Measurements from ENCODE around the gene OPTC.
A peak's percentile ranks its signal among the peaks of the same experiment; 100 is the strongest.

Gene OPTC

DNA sequence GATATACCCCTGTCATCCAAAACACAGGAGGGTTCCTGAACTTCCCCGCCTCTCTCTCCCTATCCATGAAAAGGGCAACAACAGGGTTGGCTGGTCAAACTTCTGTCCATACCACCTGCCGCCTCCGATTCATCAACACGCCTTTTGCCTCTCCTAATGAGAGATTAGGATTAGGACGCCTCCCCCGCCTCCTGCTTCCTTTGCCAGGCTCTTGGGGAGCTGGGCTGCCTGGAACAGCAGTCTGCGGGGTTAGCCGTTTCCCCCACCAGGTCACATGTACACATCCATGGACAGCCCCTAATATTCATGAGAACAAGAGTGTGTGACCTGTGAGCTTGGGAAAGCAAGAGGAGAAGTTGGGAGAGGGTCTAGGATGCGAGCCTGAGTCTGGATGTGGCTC is 2.3 kb upstream of the OPTC start:
- no peak for DNase-seq (ENCODE audit: low read depth in 2 of 2)

DNA sequence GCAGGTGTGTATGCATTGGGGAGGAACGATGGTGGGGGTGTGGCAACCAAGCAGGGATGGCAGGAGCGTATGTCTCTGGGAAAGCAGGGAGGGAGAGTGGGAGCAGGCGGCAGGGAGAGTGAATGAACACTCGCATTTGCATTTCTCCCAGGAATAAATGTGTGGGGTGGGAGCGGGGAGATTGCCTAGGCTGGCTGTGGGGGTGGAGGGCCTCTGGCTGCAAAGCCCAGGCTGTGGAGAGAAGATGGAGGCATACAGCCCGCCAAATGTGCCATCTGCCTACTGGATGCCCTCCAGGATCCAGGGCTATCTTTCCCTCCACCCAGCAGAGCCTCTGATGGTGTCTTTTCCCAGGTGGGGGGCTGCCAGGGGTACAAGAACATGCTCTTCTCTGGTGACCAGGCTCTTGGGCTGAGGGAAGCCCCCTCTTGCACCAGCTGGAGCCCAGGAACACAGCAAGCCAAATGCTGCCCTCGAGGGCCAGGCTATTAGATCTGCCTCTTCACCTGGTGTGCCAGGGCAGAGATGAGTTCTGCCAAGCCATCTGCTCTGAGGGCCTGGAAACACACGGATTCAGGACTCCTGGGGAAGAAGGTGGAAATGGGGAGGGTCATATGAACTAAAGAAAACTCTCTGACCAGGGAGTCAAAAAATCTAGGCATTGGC is 1.7 kb upstream of the OPTC start:
- DNase-seq (ENCODE audit: low read depth in 2 of 2) = no peak

DNA sequence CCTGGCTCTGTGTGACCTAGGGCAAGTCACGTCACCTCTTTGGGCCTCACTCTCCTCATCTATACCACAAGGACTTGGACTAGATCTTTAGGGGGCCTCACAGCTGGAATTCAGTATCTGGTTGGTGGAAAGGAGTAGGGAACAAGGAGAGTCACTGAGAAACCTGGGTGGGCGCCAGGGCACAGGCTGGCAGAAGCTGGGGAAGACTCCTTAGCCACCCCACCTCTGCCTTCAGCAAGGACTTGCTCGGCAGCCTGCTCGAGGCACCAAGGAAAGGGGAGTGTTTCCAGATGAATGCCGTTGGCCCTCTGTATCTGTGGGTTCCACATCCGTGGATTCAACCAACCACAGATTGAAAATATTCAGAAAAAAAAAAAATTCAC is 1.2 kb upstream of the OPTC start:
- no peak for DNase-seq (ENCODE audit: low read depth in 2 of 2)

DNA sequence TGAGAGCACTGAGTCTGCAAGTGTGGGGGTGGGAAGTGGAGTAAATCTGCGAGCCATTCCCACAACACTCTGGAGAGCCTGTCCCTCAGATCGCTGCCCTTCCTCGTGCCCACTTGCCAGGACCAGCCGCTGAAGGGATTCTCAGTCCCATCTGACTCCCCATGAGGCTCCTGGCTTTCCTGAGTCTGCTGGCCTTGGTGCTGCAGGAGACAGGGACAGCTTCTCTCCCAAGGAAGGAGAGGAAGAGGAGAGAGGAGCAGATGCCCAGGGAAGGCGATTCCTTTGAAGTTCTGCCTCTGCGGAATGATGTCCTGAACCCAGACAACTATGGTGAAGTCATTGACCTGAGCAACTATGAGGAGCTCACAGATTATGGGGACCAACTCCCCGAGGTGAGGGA is 1.9 kb downstream of the OPTC start:
- no peak for DNase-seq (ENCODE audit: low read depth in 2 of 2)

DNA sequence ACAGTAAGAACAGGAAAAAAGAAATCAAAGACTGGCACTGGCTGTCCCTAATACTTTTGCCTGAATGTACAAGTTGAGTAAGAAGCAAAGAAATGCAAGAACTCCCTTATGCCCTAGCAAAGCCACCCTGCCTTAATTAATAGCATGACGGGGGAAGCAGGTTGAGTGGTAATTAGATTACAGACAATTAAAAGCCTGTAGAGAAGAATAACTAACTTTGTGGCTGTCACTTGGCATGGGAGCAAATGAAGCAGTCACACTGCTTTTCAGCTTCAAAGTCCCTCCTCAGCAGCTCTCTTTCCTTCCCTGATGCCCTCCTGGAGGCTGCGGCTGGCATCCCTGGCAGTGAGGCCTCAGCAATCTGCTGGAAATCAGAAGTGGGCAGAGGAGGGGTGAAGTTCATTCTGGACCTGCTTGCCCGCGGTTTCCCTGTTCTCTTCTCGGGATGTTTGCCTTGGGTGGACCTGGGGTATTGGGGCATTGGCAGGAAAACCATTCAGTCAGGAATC is 3.4 kb downstream of the OPTC start:
- no peak for DNase-seq (ENCODE audit: low read depth in 2 of 2)

DNA sequence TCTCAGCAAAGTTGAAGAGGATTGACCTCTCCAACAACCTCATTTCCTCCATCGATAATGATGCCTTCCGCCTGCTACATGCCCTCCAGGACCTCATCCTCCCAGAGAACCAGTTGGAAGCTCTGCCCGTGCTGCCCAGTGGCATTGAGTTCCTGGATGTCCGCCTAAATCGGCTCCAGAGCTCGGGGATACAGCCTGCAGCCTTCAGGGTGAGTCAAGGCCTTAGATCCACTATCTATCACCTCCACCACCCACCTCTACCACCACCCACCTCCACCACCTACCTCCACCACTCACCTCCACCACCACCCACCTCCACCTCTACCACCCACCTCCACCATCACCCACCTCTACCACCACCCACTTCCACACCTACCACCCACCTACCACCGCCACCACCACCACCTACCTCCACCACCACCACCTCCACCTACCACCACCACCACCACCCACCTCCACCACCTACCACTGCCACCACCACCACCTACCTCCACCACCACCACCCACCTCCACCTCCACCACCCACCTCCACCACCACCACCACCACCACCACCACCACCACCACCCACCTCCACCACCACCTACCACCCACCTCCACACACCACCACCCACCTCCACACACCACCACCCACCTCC is 5.8 kb downstream of the OPTC start:
- DNase-seq (ENCODE audit: low read depth in 2 of 2) = no peak

DNA sequence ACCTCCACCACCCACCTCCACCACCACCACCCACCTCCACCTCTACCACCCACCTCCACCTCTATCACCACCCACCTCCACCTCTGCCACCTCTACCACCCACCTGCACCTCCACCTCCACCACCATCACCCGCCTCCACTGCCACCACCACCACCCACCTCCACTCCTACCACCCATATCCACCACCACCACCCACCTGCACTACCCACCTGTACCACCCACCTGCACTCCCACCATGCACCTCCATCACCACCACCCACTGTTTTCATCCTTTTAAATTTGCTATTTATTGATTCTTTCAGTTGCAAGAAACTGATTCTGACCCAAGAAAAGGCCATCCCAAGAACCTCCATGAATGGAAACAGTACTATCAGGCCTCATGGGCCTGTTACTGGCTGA is 6.3 kb downstream of the OPTC start:
- DNase-seq (ENCODE audit: low read depth in 2 of 2) = no peak

DNA sequence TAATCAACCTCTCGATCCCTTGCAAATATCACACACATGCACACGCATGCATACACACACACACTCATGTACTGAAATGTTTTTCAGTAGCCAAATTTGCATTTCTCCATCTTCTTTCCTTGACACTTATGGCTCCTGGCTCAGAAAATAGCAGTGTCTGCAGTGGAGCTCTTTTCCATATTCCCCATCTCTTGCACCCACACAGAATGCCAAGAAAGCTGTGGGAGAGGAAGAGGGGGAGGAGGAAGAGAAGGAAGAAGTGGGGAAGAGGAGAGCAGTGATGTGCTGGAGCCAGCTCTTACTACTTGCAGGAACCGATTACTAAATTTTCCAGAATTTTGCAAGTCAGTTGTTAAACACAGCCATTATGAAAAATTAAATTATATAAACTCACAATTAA is 9.9 kb downstream of the OPTC start:
- no peak for DNase-seq (ENCODE audit: low read depth in 2 of 2)

DNA sequence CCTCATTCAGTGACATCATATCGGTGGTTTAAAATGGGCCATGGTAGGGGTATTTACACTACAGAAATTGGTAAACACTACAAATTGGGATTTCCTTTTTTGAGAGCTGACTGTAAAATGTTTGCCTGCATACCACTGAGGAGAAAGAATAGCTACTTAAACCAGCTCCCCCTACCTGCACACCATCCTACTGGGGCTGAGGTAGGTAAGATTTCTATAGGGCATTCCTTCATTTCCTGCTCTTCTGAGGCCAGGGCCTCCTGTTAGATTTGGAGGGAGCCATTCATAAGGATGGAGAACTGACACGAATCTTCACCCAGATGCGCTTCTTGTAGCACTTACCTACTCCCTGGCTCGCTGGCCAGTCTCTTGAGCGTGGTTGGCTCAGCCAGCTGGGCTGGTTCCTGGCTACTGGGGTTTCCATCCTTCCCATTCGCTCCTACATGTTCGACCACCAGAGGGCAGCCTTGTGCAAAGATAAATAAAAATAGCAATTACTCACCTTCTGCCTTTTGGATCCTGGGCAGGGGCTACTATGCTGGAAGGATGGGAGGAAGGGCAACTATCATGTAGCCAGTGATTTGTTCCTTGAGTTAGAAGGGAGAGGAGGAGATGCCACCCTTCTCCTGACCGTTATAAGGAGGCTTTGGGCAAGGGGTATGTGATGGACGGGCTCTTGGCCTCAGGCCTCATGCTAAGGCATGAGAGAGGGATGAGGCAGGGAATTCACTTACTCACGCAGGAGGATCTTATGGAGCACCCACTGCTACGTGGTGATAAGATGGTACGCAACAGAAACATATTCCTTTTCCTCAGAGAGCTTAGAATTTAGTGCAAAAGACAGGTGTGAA is 10.7 kb downstream of the OPTC start:
- DNase-seq (ENCODE audit: low read depth in 2 of 2) = peak; percentile 55 to 74

DNA sequence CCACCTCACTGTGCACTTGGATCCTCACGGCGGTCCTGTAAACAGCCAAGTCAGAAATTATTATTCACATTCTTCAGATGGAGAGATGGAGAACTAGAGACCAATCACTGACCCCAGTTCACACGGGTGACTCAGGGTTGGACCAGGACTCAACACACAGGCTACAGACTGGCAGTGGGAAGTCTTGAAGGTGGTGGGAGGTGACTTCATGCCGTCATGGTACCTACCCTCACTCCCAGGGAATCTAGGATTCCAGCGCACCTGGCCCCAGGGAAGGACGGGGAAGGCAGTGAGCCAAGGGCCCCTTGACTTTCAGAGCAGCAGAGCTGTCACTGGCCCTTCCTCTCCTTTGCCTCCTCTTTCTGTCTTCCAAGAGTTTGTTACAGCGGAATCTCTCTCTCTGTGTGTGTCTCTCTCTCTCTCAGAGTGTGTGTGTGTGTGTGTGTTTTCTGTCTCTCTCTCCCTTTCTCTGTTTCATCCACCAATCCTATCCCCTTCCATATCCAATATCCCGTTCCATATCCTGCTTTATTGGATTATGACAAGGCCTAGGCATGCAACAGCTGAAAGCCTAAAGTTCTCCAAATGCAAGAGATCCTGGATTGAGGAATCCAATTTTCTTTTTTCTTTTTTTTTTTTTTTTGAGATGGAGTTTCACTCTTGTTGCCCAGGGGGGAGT is 11.7 kb downstream of the OPTC start:
- DNase-seq (ENCODE audit: low read depth in 2 of 2) = no peak

DNA sequence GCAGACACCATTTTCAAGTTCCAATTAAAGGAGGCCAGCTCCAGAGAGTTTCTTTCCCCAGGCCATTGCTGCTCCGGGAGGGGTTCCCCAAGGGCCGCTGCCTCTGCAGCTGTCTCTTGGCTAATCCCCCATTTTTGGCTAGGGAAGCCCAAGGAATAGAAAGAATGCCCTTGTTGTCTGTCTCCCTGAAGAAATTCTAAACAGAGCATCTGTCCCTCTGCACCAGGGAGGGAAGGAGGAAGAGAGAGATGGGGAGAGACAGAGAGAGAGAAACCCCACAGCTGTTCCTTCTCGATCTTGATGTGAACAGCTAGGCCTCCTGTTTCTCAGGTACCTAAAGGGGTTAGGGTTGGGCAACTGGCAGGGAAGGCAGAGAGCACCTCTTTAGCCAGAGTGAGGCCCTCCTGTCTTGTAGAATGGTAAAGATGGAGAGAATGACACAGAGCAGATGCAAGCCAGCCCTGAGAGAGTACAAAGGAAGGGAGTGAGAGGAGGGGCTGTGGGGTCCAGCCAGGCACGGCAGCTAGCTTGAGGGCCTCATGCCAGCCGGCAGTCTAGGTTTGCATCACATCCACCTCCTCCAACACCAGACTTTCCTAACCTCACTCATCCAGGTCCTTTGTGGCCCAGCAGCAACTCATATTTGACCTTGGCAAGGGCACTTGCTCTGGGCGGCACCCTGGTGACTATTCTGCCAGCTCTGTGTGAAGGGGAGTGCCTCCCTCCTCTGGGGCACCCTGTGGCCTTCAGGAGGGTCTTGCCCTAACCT is 13.1 kb downstream of the OPTC start:
- DNase-seq (ENCODE audit: low read depth in 2 of 2) = no peak

DNA sequence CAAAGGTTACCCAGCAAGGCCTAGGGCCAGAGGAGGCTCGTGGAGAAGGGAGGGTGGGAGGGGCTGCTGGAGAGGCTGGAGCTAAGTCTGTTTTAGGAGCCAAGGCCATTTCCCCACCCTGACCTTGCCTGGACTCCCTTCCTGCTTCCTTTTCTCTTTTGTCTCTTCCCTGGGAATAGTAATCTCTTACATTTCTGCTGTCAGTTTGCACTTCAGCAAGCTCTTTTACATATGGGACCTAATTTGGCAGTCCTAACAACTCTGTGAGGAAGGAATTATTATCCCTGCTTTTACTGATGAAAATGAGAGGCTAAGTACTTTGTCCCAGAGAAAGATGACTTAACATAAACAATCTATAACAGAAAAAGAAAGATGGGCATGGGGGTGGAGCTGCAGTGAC is 13.8 kb downstream of the OPTC start:
- no peak for DNase-seq (ENCODE audit: low read depth in 2 of 2)

DNA sequence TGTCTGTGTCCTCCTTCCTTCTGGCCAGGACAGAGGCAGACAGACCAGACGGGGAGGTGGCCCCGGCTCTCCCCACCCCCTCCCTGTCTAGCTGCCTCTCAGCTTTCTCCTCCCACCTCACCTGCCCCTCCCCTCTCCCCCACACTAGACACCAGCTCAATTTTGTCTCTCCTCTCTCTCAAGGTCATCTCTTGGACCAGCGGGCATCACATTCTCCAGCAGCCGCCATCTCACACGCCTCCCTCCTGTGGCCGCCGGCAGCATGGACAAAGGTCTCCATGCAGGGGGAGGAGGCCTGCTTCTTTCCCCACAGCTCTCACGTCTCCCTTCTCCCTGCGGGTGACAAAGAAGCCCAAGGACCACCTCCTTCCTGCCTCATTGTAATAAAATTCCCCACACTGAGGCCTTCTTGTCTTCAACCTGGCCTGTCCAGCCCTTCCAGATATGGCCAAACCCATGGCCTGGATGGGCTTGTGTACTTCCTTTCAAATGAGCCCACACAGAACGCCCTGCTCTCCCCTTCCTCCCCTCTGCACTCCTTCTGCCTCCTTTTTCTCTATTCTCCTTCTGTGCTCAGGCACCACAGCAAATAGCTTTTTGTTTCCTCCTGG is 14.6 kb downstream of the OPTC start:
- no peak for DNase-seq (ENCODE audit: low read depth in 2 of 2)

DNA sequence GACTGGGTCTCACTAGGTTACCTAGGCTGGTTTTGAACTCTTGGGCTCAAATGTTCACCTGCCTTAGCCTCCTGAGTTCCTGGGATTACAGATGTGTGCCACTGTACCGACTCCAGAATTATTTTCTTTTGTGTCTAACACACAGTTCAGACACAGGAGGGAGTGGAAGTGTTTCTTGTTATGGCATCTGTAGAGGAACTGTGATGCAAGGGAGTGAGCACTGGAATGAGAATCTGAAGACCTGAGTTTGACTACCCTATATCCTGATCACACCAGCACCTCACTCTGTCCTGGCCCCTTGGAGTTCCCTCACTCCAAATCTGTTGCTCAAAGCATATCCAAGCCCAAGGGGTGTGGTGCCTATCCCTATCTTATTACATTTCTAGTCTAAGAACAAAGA is 15.2 kb downstream of the OPTC start:
- no peak for DNase-seq (ENCODE audit: low read depth in 2 of 2)

DNA sequence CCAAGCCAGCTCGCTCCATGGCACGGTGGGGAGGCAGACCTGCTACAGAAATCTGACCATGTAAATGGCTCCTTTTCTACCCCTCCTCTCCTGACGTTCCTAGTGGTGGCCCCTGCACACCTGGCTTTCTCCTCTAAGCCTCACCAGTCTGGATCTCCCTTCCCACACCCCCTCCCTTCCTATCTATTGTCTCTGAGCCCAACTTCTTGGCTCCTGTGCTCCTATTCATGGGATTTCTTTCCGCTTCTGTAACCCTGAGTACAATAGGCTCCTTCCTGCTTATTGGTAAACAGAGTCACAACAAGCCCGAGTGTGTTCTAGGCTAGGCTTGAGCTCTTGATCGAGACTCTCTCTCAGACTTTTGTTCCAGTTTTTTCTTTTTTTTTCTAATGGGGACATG is 17.6 kb downstream of the OPTC start:
- no peak for DNase-seq (ENCODE audit: low read depth in 2 of 2)

DNA sequence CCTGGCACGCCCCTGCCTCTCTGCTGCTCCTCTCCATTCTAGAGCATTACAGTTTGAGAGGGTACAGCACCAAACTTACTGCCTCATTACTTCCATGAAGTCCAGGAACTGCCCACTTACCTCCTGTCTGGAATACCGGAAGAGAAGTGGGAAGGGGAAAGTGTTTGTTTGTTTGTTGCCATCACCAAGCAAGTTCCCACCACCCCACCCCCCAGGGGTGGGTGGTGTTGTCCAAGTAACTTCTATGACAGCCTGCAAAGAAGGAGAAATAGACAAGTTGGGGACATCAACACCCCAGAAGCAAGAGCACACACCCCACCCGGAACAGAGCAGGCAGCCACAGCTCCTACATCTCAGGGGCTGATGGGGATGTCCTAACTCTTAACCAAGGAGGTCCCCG is 18.0 kb downstream of the OPTC start:
- no peak for DNase-seq (ENCODE audit: low read depth in 2 of 2)

DNA sequence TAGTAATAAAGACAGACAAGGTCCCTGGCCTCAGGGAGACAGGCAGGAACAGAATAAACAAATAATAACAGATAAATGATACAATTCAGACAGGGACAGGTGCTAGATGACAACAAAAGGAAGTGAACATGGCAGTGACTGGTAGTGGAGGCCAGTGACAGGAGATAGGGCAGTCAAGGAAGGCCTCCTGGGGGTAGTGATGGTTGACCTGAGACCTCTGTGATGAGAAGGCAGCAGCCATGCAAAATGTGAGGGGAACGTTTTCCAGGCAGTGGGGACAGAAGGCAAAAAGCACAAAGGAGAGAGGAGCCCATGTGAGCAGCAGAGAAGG is 18.5 kb downstream of the OPTC start:
- DNase-seq (ENCODE audit: low read depth in 2 of 2) = no peak

DNA sequence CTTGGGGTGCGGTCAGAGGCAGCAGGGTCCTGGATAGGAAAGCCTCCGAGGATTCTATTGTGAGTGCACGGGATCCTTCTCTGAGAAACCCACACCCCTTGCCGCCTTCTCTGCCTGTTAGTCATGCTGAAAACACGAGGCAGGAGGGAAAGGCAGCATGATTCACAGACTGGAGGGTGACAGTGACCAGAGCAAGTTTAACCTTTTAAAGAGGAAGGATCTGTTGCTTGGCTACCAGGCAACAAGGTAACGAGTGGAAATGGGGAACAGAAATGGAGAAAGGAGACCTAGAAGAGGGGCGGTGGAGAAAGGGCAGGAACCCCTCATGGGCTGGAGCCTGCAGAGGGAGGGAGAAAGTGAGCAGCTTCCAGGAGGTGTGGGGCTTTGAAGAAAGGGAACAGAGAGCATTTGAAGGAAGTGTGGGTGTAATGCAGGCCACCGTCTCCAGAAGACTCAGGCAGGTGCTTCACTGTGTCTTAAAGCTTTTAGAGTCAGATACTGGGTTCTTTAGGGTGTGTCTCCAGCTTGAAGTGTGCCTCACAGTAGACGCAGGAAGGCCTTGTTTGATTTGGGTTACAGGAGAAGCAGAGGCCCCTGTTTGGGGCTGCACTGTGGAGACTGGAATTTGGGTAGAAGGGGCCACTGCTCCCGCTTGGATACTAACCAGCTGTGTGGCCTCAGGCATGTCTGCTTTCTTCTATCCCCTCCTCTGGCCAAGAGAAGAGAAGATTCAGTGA is 19.1 kb downstream of the OPTC start:
- peak in 1 of 2 experiments; percentile 36 for DNase-seq (ENCODE audit: low read depth in 2 of 2)

DNA sequence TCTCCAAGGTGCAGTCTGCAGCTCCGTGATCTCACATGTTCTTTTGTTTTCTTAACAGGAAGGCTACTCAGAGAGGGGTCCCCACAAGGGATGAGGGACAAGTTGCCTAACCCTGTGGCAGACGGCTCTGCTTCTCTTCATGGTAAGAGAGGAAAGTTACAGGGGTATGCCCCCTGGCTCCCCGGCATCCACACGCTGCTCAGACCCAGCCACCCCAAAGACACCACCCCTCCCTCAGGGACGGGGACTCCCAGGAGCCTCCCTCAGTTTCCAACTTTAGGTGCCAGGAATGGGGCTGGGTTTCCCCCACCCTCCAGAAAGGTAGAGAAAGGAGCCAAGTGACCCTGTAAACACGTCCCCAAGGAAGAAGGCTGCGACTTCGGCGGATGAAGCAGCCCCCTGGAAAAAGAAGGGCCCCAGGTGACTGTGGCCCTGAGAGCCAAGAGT is 19.7 kb downstream of the OPTC start:
- DNase-seq (ENCODE audit: low read depth in 2 of 2) = no peak

DNA sequence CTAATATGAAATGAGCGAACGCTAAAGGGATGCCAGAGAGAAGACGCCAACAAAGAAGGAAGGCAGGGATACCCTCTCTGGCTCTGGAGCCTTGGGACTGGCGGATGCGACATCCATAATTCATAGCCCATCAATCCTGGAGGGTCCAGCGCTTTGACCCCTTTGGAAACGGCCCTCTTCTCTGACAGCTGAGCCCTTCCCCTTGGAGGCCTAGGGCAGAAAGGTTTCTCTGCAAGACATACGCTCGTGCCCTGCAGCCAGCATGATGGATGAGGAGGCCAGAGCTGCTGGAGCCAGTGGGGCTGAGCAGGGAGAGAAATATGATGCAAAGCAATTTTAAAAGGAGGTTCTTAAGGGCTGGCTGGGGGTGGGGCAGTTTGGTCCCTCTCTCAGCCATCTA is 22.2 kb downstream of the OPTC start:
- DNase-seq (ENCODE audit: low read depth in 2 of 2) = no peak
